ENCODE measurements around the gene LPP. TPM values are rescaled to one million over a fixed set of nuclear protein-coding genes. Genes with fewer than 3 reads are reported as not detected.

LPP gene
- total and polyA plus RNA-seq, 9 of the 15 experiments (the other 6 are each of a cell fraction or from before 2014, with no cell fraction given), result 0.07 to 0.18 TPM; not detected in 7

- H3K27me3 ChIP-seq (ENCODE audit: control insufficient read depth in 2 of 2, insufficient read depth in 2 of 2, low read length in 2 of 2), result no peaks in the 10 kb centered on the region
- POLR2A ChIA-PET, result no interaction called here
- H3K79me2 ChIP-seq (ENCODE audit: control insufficient read depth, insufficient read depth, low read length), result no peaks in the 10 kb centered on the region
- 0% methylated on average over 6 of the region's 6 CpGs for WGBS (ENCODE audit: insufficient coverage, low coverage, missing lambda C conversion rate)
- in situ Hi-C loops (cut with MboI) (no loop called here), intact Hi-C loops (cut with micrococcal nuclease) (no loop called here)
- no peak for ATAC-seq
- no peaks in the 10 kb centered on the region; the same call in 1 of the 2 replicates for H3K9me3 ChIP-seq (replicated peaks; ENCODE audit: control insufficient read depth, insufficient read depth, low read depth, low read length)
- H3K36me3 ChIP-seq (ENCODE audit: control insufficient read depth, insufficient read depth, low read length), result no peaks in the 10 kb centered on the region
- no TSS peak for BruUV-seq (replicated peaks)
- no peaks in the 10 kb centered on the region for H4K20me1 ChIP-seq (replicated peaks; ENCODE audit: control insufficient read depth, insufficient read depth, low read length)
- no peak overlapping the region for H3K4me3 ChIP-seq
- H3K9ac ChIP-seq (ENCODE audit: insufficient read depth in 1 of 2, low read depth in 2 of 2, low read length in 2 of 2), result no peak overlapping the region
- no peak overlapping the region for H2AFZ ChIP-seq (ENCODE audit: low read depth, low read length)
- no peak for FAIRE-seq
- no peak overlapping the region for H3K4me2 ChIP-seq (ENCODE audit: insufficient read depth, low read length)
- H3K9me1 ChIP-seq (ENCODE audit: control insufficient read depth, insufficient read depth, low read length), result no peaks in the 10 kb centered on the region
- H3K4me1 ChIP-seq (replicated peaks in 1 of 2; ENCODE audit: control insufficient read depth in 2 of 2, insufficient read depth in 2 of 2, low read length in 2 of 2), result no peaks in the 10 kb centered on the region
- no peak for DNase-seq (ENCODE audit: extremely low read depth in 1 of 4, low spot score in 3 of 4)
- CTCF ChIA-PET (ENCODE audit: low intra/inter-chr PET ratio), result no interaction called here
- no peak overlapping the region for H3K27ac ChIP-seq (ENCODE audit: extremely low read depth, low read depth, low read length)
- TF ChIP-seq FOXK1 (CRISPR knock-in tag; IDR thresholded peaks at IDR 0.05; ENCODE audit: borderline replicate concordance) (no peak), ZNF518B (CRISPR knock-in tag; IDR thresholded peaks at IDR 0.05) (no peak), NELFE (IDR thresholded peaks at IDR 0.05; ENCODE audit: insufficient read depth, insufficient read length) (no peak), TAF1 (IDR thresholded peaks at IDR 0.05; ENCODE audit: control insufficient read depth, extremely low read depth, insufficient read depth, low read length, severe bottlenecking) (no peak), CTCF (IDR thresholded peaks at IDR 0.05 in 2 of 3, conservative IDR thresholded peaks at IDR 0.05 in 1 of 3; ENCODE audit: insufficient read depth in 2 of 3, low read depth in 1 of 3, low read length in 3 of 3) (no peak), ZNF449 (CRISPR knock-in tag; IDR thresholded peaks at IDR 0.05) (no peak), HBP1 (CRISPR knock-in tag; IDR thresholded peaks at IDR 0.05) (no peak), ZNF354B (CRISPR knock-in tag; IDR thresholded peaks at IDR 0.05) (no peak), ZNF583 (CRISPR knock-in tag; IDR thresholded peaks at IDR 0.05) (no peak), ZNF512 (tag; IDR thresholded peaks at IDR 0.05) (no peak), GTF2A2 (tag; IDR thresholded peaks at IDR 0.05) (no peak), HNRNPH1 (optimal IDR thresholded peaks at IDR 0.05; ENCODE audit: low read depth, low read length) (no peak)
These were observed 671.9 kb downstream of the LPP start for GRCh38 chr3:188825901-188826300.

All from K562 (cell line).